ENCODE measurements around the gene GDA.
"Not testable (repeated sequence)": the region's sequence is repeated elsewhere in the genome, so short reads cannot be mapped to it uniquely, and the experiment has no call there.

Gene GDA

GRCh38 chr9:72211047-72211446 lies 61.8 kb downstream of the GDA start:
- DNase-seq = no peak

- no peak for DNase-seq
Observed at GRCh38 chr9:72213906-72214305, 64.7 kb downstream of the GDA start.

- no peak for DNase-seq
Observed at GRCh38 chr9:72217306-72217842, 68.1 kb downstream of the GDA start.

- no peak for DNase-seq
Observed at GRCh38 chr9:72220589-72220988, 71.3 kb downstream of the GDA start.

GRCh38 chr9:72226146-72226812 lies 77.0 kb downstream of the GDA start:
- no peak for DNase-seq

- no peak for DNase-seq
Observed at GRCh38 chr9:72228282-72228681, 79.0 kb downstream of the GDA start.

- DNase-seq = no peak
Observed at GRCh38 chr9:72232778-72233177, 83.5 kb downstream of the GDA start.

- DNase-seq = no peak
Observed at GRCh38 chr9:72247549-72247948, 98.3 kb downstream of the GDA start.

- no peak for DNase-seq
Observed at GRCh38 chr9:72251589-72251988, 102.3 kb downstream of the GDA start.

GRCh38 chr9:72254901-72255545 lies 105.8 kb downstream of the GDA start:
- no peak for DNase-seq

- DNase-seq = no peak
Observed at GRCh38 chr9:72255569-72255968, 106.3 kb downstream of the GDA start.

GRCh38 chr9:72256931-72257330 lies 107.7 kb downstream of the GDA start:
- no peak for DNase-seq

GRCh38 chr9:72257814-72258213 lies 108.6 kb downstream of the GDA start:
- DNase-seq = no peak

- no peak for DNase-seq
Observed at GRCh38 chr9:72262063-72262462, 112.8 kb downstream of the GDA start.

GRCh38 chr9:72263572-72263971 lies 114.3 kb downstream of the GDA start:
- DNase-seq = no peak

GRCh38 chr9:72268961-72269360 lies 119.7 kb downstream of the GDA start:
- no peak for DNase-seq

- DNase-seq = not testable (repeated sequence)
Observed at GRCh38 chr9:72270359-72270758, 121.1 kb downstream of the GDA start.

GRCh38 chr9:72271613-72272478 lies 122.6 kb downstream of the GDA start:
- DNase-seq = peak in 1 of 2 experiments; percentile 61

- no peak for DNase-seq
Observed at GRCh38 chr9:72274441-72274840, 125.2 kb downstream of the GDA start.

- no peak for DNase-seq
Observed at GRCh38 chr9:72274916-72275315, 125.7 kb downstream of the GDA start.

GRCh38 chr9:72276429-72276828 lies 127.2 kb downstream of the GDA start:
- no peak for DNase-seq

- DNase-seq = no peak
Observed at GRCh38 chr9:72278959-72279358, 129.7 kb downstream of the GDA start.

- peak in 1 of 2 experiments; percentile 30 for DNase-seq
Observed at GRCh38 chr9:72280913-72281500, 131.8 kb downstream of the GDA start.

Data from NCI-H1930 (cell line).